Measurements from ENCODE around the gene SYS1. TPM values are rescaled to one million over a fixed set of nuclear protein-coding genes. Genes with fewer than 3 reads are reported as not detected.

SYS1 gene
- total and polyA plus RNA-seq, 2 of the 8 experiments (the other 6 are each of a cell fraction or from before 2014, with no cell fraction given) = 19.6 to 50.8 TPM

GRCh38 chr20:45366631-45367030 is 3.7 kb downstream of the SYS1 start:
- H3K36me3 ChIP-seq (ENCODE audit: control insufficient read depth in 2 of 4, insufficient read depth in 4 of 4, low read length in 3 of 4) = peaks cover 3 to 12% (median 6%) of the 10 kb centered on the region in 4 experiments; a peak in 6 of 8 replicates

More at GRCh38 chr20:45366631-45367030, 3.7 kb downstream of the SYS1 start:
- FAIRE-seq (no peak), DNase-seq (ENCODE audit: low read depth in 1 of 2, low spot score in 2 of 2) (no peak)
- no peak overlapping the region for H4K8ac ChIP-seq (ENCODE audit: extremely low read depth, insufficient read depth, low read length)
- H3K18ac ChIP-seq (ENCODE audit: extremely low read depth, low read length) = no peak overlapping the region
- POLR2A ChIA-PET (ENCODE audit: partially characterized antibody) = interaction anchor here (1.3 to 13.2 kb wide), 3 partner anchors 9 to 49 kb away, joined by 3 to 113 read pairs (median 3); partner anchors contain the start of genes PIGT and SDC4
- no peak overlapping the region for H4K5ac ChIP-seq (ENCODE audit: insufficient read length, low read depth, low read length)
- H3K23ac ChIP-seq (ENCODE audit: insufficient read length) = no peak overlapping the region
- H3K27ac ChIP-seq (ENCODE audit: low read depth, low read length) = no peak overlapping the region
- H3K4me3 ChIP-seq (ENCODE audit: extremely low read depth in 1 of 4, insufficient read depth in 2 of 4, low read depth in 3 of 4, low read length in 4 of 4) = no peak overlapping the region
- H3K23me2 ChIP-seq (ENCODE audit: low read depth, low read length) = peaks cover 7% of the 10 kb centered on the region
- H3K27me3 ChIP-seq (replicated peaks in 1 of 4; ENCODE audit: control insufficient read depth in 3 of 4, extremely low read depth in 1 of 4, insufficient read depth in 3 of 4, low read length in 3 of 4) = no peaks in the 10 kb centered on the region
- H2BK120ac ChIP-seq (replicated peaks; ENCODE audit: low read depth, low read length) = no peak overlapping the region
- H2AK5ac ChIP-seq (ENCODE audit: low read depth, low read length) = no peak overlapping the region
- H3K9ac ChIP-seq (replicated peaks in 1 of 4; ENCODE audit: extremely low read depth in 1 of 4, low read depth in 3 of 4, low read length in 3 of 4) = no peak overlapping the region
- WGBS, 2 experiments (ENCODE audit: extremely low coverage in 1 of 2, insufficient coverage in 1 of 2, insufficient read length in 1 of 2, insufficient replicate concordance in 2 of 2, low coverage in 1 of 2, low lambda C conversion rate in 2 of 2, missing lambda C conversion rate in 1 of 2) = 85% methylated on average over 11 of the region's 11 CpGs; no CpG with 5 or more reads in 1 of the 2 experiments
- CTCF ChIA-PET (ENCODE audit: partially characterized antibody) = interaction anchor here (0.8 to 11.9 kb wide), 10 partner anchors 11 to 405 kb away, joined by 3 to 186 read pairs (median 4); no protein-coding TSS in a partner anchor
- no peak overlapping the region for H3K4me2 ChIP-seq (ENCODE audit: insufficient read depth in 1 of 2, low read depth in 2 of 2, low read length in 2 of 2)
- TF ChIP-seq TEAD4 (IDR thresholded peaks at IDR 0.05; ENCODE audit: low read depth, low read length) (no peak), CEBPB (IDR thresholded peaks at IDR 0.05; ENCODE audit: low read depth, low read length) (no peak), BRCA1 (IDR thresholded peaks at IDR 0.05; ENCODE audit: low read depth, low read length) (no peak), EZH2 (IDR thresholded peaks at IDR 0.05; ENCODE audit: low read depth, low read length, severe bottlenecking) (no peak), NANOG (IDR thresholded peaks at IDR 0.05; ENCODE audit: insufficient read depth, low read depth, low read length, poor library complexity, severe bottlenecking) (no peak), NRF1 (IDR thresholded peaks at IDR 0.05; ENCODE audit: low read depth, low read length) (no peak)
- H3K4me1 ChIP-seq (replicated peaks in 1 of 4; ENCODE audit: control insufficient read depth in 3 of 4, insufficient read depth in 4 of 4, low read length in 3 of 4) = peaks cover 0 to 7% (median 4%) of the 10 kb centered on the region in 4 experiments; a peak in 6 of 7 replicates
- H2BK15ac ChIP-seq (ENCODE audit: low read length) = no peak overlapping the region
- no peak overlapping the region for H2AFZ ChIP-seq (ENCODE audit: low read length)
- H3K14ac ChIP-seq (ENCODE audit: insufficient read length) = no peak overlapping the region
- peaks cover 0 to 13% of the 10 kb centered on the region in 2 experiments; a peak in 2 of 4 replicates for H3K79me2 ChIP-seq (ENCODE audit: control insufficient read depth in 1 of 2, insufficient read depth in 2 of 2, low read length in 2 of 2)
- no peak overlapping the region for H2BK5ac ChIP-seq (ENCODE audit: low read depth, low read length)
- H4K20me1 ChIP-seq (replicated peaks in 1 of 2; ENCODE audit: control insufficient read depth in 1 of 2, insufficient read depth in 2 of 2, low read length in 2 of 2) = peaks cover 0 to 8% of the 10 kb centered on the region in 2 experiments
- H3K4ac ChIP-seq (replicated peaks; ENCODE audit: insufficient read length, low read depth, low read length) = no peak overlapping the region
- no peaks in the 10 kb centered on the region for H3K9me3 ChIP-seq (ENCODE audit: insufficient read depth in 2 of 2, low read depth in 1 of 2, low read length in 1 of 2)
- H4K91ac ChIP-seq (replicated peaks; ENCODE audit: insufficient read length, low read length) = no peak overlapping the region
- no peak overlapping the region for H2BK12ac ChIP-seq (ENCODE audit: low read depth, low read length)
- H3K56ac ChIP-seq (replicated peaks; ENCODE audit: insufficient read length, low read depth, low read length) = no peak overlapping the region
- H3K79me1 ChIP-seq (ENCODE audit: low read depth, low read length) = peaks cover 6% of the 10 kb centered on the region; the same call in 1 of the 2 replicates
- no peak overlapping the region for H2BK20ac ChIP-seq (ENCODE audit: low read length)

Data from H1 (cell line).